ENCODE data around the gene EPHA8. TPM values are rescaled to one million over a fixed set of nuclear protein-coding genes. Genes with fewer than 3 reads are reported as not detected.

EPHA8 gene
- not detected in 2 replicates for total RNA-seq

DNA sequence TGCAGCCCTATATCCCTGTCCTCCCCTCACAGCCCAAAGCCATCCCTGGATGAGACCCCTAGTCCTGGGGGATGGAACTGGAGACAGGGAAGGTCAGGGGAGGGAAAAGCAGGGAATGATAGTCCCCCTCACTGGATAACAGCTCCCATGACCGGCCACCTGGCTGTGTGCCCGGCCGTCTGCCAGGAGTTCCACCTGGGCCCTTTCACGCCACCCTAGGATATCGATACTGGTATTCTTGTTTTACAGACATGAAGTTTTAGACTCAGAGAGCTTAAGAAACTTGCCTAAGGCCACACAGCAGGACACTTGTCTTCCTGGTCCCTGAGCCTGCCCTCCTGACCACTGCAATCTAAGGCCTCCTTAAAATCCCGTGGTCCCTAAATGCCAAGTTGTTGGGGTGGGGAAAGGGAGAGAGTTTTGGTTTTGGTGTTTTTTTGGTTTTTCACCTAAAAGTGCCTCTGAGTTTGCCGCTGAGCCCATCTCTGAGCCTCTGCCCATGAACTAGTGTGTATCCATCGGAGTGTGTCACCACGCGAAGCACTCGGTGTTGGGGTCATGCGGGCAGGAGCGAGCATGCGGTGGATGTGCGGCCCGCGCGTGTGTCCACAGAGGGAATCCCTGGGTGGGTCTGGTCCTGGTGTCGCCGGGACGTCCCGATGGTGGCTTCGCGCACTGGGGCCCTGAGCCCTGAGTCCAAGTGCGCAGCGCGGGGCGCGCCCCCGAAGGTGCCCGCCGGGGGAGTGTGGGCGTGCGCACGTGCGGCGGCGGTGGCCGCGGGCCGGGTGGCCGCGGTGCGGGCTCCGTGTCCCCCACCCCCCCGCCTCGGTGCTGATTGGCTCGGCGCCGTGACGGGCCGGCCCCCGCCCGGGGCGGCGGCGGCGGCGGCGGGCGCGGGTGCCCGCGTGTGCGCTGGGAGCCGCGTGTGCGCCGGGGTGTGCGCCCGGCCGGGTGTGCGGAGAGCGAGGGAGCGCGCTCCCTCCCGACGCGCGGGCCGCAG is at the start of gene EPHA8:
Gene EPHA8 (plus strand): TSS at position 906 of the 1,000 bp plus-strand sequence. CDS start 147 bp downstream, outside the sequence.

DNA sequence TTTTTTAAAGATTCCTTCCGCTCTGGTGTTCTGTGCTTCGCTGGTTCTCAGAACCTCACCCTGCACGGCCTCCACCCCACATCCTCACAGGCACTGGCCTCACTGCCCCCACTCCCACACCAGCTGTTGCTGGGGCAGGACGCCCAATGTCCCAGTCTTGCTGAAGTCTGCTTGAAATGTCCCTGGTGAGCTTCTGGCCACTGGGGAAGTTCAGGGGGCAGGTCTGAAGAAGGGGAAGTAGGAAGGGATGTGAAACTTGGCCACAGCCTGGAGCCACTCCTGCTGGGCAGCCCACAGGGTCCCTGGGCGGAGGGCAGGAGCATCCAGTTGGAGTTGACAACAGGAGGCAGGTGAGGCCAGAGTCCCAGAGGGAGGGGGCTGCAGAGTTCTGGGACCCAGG is 73.1 kb downstream of the EPHA8 start, which contains the start of gene C1QA:
Gene C1QA (plus strand): TSS at position 276 of the 400 bp plus-strand sequence. CDS start 989 bp downstream, outside the sequence.

DNA sequence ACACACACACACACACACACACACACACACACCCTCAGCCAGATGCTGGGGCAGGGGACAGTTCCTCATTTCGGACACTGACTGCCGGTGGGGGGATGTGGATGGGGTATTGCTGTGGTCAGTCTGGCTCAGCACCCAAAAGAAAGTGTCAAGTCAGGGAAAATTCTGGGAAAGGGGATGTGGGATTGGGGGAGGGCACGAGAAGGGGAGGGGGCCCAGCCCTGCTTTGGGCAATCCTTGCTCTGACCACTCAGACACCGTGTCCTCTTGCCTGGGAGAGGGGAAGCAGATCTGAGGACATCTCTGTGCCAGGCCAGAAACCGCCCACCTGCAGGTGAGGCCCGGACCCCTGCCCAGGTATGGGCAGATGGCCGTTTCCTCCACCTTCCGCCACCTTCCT is 80.1 kb downstream of the EPHA8 start, which contains the start of gene C1QC:
Gene C1QC (plus strand): TSS at position 253 of the 400 bp plus-strand sequence. CDS start 391 bp downstream, outside the sequence.

DNA sequence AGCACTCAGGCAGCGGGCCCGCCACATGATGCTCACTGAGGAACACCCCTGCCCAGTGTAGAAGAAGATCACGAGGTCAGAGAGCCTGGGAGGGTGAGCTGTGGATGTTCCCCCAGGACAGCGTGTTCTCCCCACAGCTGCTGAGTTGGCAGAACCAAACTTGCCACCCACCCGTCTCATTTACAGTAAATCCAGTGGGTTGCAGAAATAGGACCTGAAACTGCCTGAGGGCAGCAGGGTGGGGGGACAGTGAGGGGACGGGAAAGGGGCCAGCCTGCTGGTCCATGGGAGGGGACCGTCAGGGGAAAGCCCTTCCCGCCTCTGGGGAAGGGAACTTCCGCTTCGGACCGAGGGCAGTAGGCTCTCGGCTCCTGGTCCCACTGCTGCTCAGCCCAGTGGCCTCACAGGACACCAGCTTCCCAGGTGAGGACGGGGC is 89.6 kb downstream of the EPHA8 start, which contains the start of gene C1QB:
Gene C1QB (plus strand): TSS at position 356 of the 436 bp plus-strand sequence. CDS start 6,227 bp downstream, outside the sequence.

Other genes starting within 250 kb of the EPHA8 start
- gene ZBTB40, start 111.6 kb upstream of the EPHA8 start, total RNA-seq, result 9.6 and 11.5 TPM in 2 replicates
- gene C1QA, start 73.1 kb downstream of the EPHA8 start, total RNA-seq, result not detected in 2 replicates
- not detected in 2 replicates for gene C1QC, start 80.1 kb downstream of the EPHA8 start, total RNA-seq
- not detected in 2 replicates for gene C1QB, start 89.7 kb downstream of the EPHA8 start, total RNA-seq
- 1.2 and 2.3 TPM in 2 replicates for gene EPHB2, start 147.3 kb downstream of the EPHA8 start, total RNA-seq